MM.1S (cell line): Measurements from ENCODE around the gene APOC3.

ENCODE experiments used
- EZH2 ChIP-seq: fragments of 300-600 bp; sonication (generic); optimal IDR thresholded peaks from 2 replicates; pipeline ENCODE3; 2017; ENCODE audit warnings: low read depth, mild to moderate bottlenecking, antibody characterized with exemption, low read length, mixed read lengths
- EZH2phosphoT487 ChIP-seq: fragments of 300-600 bp; sonication (generic); IDR thresholded peaks from 2 replicates; pipeline ENCODE4 v1.6.1; 2018; ENCODE audit warnings: antibody characterized with exemption, low read length
- TF ChIP-seq, protein P1 (sequence below): fragments of 300-600 bp; sonication (generic); IDR thresholded peaks from 2 replicates; pipeline ENCODE4 v1.5.1; 2016; ENCODE audit warnings: antibody characterized with exemption, low read length, mixed read lengths

DNA sequence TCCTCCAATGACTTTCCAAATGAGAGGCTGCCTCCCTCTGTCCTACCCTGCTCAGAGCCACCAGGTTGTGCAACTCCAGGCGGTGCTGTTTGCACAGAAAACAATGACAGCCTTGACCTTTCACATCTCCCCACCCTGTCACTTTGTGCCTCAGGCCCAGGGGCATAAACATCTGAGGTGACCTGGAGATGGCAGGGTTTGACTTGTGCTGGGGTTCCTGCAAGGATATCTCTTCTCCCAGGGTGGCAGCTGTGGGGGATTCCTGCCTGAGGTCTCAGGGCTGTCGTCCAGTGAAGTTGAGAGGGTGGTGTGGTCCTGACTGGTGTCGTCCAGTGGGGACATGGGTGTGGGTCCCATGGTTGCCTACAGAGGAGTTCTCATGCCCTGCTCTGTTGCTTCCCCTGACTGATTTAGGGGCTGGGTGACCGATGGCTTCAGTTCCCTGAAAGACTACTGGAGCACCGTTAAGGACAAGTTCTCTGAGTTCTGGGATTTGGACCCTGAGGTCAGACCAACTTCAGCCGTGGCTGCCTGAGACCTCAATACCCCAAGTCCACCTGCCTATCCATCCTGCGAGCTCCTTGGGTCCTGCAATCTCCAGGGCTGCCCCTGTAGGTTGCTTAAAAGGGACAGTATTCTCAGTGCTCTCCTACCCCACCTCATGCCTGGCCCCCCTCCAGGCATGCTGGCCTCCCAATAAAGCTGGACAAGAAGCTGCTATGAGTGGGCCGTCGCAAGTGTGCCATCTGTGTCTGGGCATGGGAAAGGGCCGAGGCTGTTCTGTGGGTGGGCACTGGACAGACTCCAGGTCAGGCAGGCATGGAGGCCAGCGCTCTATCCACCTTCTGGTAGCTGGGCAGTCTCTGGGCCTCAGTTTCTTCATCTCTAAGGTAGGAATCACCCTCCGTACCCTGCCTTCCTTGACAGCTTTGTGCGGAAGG is 2.9 kb downstream of the APOC3 start:
- TF ChIP-seq EZH2phosphoT487 (no peak), EZH2 (no peak)
- TF ChIP-seq, protein P1, sequence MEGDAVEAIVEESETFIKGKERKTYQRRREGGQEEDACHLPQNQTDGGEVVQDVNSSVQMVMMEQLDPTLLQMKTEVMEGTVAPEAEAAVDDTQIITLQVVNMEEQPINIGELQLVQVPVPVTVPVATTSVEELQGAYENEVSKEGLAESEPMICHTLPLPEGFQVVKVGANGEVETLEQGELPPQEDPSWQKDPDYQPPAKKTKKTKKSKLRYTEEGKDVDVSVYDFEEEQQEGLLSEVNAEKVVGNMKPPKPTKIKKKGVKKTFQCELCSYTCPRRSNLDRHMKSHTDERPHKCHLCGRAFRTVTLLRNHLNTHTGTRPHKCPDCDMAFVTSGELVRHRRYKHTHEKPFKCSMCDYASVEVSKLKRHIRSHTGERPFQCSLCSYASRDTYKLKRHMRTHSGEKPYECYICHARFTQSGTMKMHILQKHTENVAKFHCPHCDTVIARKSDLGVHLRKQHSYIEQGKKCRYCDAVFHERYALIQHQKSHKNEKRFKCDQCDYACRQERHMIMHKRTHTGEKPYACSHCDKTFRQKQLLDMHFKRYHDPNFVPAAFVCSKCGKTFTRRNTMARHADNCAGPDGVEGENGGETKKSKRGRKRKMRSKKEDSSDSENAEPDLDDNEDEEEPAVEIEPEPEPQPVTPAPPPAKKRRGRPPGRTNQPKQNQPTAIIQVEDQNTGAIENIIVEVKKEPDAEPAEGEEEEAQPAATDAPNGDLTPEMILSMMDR = no peak
